Duodenal mucosa (tissue), 2 donors: ENCODE data around the gene ABHD12.
"Not testable (repeated sequence)": the region's sequence is repeated elsewhere in the genome, so short reads cannot be mapped to it uniquely, and the experiment has no call there.

Source experiments
- H3K27ac ChIP-seq: one replicate; pipeline ENCODE4 v1.7.0; 2013; ENCODE audit warnings: low read depth, low read length
- H3K27me3 ChIP-seq, 2 donors: one replicate each; pipeline ENCODE4 v1.7.0; 2013; ENCODE audit warnings: low read length in 2 of 2, control low read depth in 1 of 2; ENCODE audit not compliant: insufficient read depth in 2 of 2, control insufficient read depth in 1 of 2
- H3K36me3 ChIP-seq, 2 donors: one replicate each; pipeline ENCODE4 v1.7.0; 2013; ENCODE audit warnings: low read length in 2 of 2, control low read depth in 1 of 2; ENCODE audit not compliant: insufficient read depth in 2 of 2, control insufficient read depth in 1 of 2
- H3K4me1 ChIP-seq, 2 donors: one replicate each; pipeline ENCODE4 v1.7.0; 2013; ENCODE audit warnings: low read length in 2 of 2, control low read depth in 1 of 2; ENCODE audit not compliant: insufficient read depth in 2 of 2, control insufficient read depth in 1 of 2
- H3K4me3 ChIP-seq, 2 donors: one replicate each; pipeline ENCODE4 v1.7.0; 2013; ENCODE audit warnings: low read length in 2 of 2, low read depth in 1 of 2
- H3K9ac ChIP-seq, 2 donors: one replicate each; pipeline ENCODE4 v1.7.0; 2013; ENCODE audit warnings: low read length in 2 of 2, low read depth in 1 of 2
- H3K9me3 ChIP-seq, 2 donors: one replicate each; pipeline ENCODE4 v1.7.0; 2013; ENCODE audit warnings: low read length in 2 of 2, control low read depth in 1 of 2; ENCODE audit not compliant: control insufficient read depth in 1 of 2

The ABHD12 gene

DNA sequence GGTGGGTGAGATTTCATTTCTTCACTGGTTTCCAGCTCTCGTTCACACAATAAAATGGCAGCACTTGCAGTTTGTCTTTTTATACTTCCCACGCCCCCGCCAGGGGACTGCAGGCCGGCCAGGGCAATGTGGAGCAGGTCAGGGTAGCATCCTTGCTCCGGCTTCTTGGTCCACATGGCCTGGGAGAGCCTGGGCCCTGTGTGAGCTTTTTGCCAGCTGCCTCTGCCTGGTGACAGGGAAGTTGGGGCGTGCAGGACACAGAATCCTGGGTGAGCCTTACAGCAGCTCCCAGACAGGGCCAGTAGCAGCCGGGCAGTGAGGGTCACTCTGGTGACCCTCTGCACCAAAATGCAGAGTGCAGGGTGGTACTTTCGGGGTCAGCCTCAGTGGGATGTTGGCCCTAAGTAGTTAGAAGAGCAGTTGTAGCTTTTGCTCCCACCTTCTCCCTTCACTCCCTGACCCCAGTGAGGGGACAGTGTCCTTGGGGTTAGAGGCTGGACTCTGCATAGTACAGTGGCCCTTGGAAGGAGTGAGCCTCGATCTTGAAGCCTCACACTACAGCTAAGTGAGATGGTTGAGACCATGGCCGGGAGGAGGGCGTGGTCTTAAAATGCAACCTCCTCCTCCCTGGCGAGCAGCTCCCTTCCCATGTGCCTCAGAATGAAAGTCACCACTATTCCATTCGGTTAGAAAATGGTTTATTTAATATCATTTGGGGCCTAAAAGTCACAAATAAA is 119.0 kb downstream of the ABHD12 start:
- H3K27ac ChIP-seq: no peak overlapping the region

DNA sequence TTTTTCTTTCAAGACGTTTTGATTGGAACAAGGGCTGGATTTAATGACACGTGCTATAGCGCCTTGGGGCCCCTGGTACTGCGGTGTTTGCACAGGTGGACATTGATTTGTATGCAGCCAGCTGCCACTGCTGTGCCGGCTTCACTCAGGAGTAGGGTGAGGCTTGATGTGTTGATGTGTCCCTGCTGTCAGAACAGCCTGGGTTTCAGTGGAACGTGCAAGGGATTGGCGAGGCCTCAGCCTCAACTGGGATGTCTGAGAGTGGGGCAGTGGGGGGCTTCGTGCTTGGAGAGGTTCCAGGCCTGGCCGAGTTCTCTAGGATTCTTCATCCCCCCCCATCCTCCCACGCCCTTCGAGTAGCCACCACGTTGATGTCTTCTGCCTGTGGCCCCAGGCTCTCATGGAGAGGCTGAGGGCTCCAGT is 119.8 kb downstream of the ABHD12 start:
- H3K9ac ChIP-seq: no peak overlapping the region
- H3K4me3 ChIP-seq: no peak overlapping the region
- H3K4me1 ChIP-seq: no peaks in the 10 kb centered on the region
- H3K27ac ChIP-seq: no peak overlapping the region
- no peaks in the 10 kb centered on the region for H3K27me3 ChIP-seq
- H3K36me3 ChIP-seq: peaks cover 20 to 56% of the 10 kb centered on the region in 2 donors
- no peaks in the 10 kb centered on the region for H3K9me3 ChIP-seq

More for the DNA sequence above, 119.0 kb downstream of the ABHD12 start:
- H3K9me3 ChIP-seq: no peaks in the 10 kb centered on the region
- H3K27me3 ChIP-seq: no peaks in the 10 kb centered on the region
- H3K4me1 ChIP-seq: no peaks in the 10 kb centered on the region
- H3K9ac ChIP-seq: no peak overlapping the region
- H3K36me3 ChIP-seq: peaks cover 20 to 62% of the 10 kb centered on the region in 2 donors
- no peak overlapping the region for H3K4me3 ChIP-seq

- Histone ChIP-seq H3K27me3 (no peaks in the 10 kb centered on the region), H3K4me3 (no peak overlapping the region), H3K27ac (no peak overlapping the region), H3K9me3 (no peaks in the 10 kb centered on the region), H3K4me1 (no peaks in the 10 kb centered on the region), H3K36me3 (peaks cover 20 to 46% of the 10 kb centered on the region in 2 donors), H3K9ac (no peak overlapping the region)
Measured at GRCh38 chr20:25269833-25270170, 120.8 kb downstream of the ABHD12 start.

- H3K9me3 ChIP-seq: no peaks in the 10 kb centered on the region
- no peaks in the 10 kb centered on the region for H3K27me3 ChIP-seq
- H3K9ac ChIP-seq: no peak overlapping the region
- no peaks in the 10 kb centered on the region for H3K4me1 ChIP-seq
- peaks cover 17 to 40% of the 10 kb centered on the region in 2 donors for H3K36me3 ChIP-seq
- H3K27ac ChIP-seq: no peak overlapping the region
- no peak overlapping the region for H3K4me3 ChIP-seq
Measured at GRCh38 chr20:25269057-25269832, 121.4 kb downstream of the ABHD12 start.

DNA sequence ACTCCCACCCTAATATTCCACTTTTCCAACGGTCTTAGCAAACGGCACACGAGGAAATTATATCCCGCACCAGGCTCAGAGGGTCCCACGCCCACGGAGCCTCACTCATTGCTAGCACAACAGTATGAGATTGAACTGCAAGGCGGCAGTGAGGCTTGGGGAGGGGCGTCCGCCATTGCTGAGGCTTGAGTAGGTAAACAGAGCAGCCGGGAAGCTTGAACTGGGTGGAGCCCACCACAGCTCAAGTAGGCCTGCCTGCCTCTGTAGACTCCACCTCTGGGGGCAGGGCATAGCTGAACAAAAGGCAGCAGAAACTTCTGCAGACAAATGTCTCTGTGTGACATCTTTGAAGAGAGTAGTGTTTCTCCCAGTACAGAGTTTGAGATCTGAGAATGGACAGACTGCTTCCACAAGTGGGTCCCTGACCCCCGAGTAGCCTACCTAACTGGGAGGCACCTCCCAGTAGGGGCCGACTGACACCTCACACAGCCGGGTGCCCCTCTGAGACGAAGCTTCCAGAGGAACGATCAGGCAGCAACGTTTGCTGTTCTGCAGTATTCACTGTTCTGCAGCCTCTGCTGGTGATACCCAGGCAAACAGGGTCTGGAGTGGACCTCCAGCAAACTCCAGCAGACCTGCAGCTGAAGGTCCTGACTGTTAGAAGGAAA is 129.7 kb downstream of the ABHD12 start:
- peaks cover 14 to 30% of the 10 kb centered on the region in 2 donors for H3K4me1 ChIP-seq
- not testable (repeated sequence) for H3K9me3 ChIP-seq, H3K4me3 ChIP-seq, H3K27me3 ChIP-seq, H3K9ac ChIP-seq, H3K36me3 ChIP-seq, H3K27ac ChIP-seq

- Histone ChIP-seq H3K36me3 (peaks cover 0 to 11% of the 10 kb centered on the region in 2 donors), H3K9ac (no peak overlapping the region), H3K4me3 (no peak overlapping the region), H3K27ac (no peak overlapping the region), H3K4me1 (peaks cover 14 to 36% of the 10 kb centered on the region in 2 donors), H3K27me3 (no peaks in the 10 kb centered on the region), H3K9me3 (no peaks in the 10 kb centered on the region)
Measured at GRCh38 chr20:25259788-25260254, 130.8 kb downstream of the ABHD12 start.

DNA sequence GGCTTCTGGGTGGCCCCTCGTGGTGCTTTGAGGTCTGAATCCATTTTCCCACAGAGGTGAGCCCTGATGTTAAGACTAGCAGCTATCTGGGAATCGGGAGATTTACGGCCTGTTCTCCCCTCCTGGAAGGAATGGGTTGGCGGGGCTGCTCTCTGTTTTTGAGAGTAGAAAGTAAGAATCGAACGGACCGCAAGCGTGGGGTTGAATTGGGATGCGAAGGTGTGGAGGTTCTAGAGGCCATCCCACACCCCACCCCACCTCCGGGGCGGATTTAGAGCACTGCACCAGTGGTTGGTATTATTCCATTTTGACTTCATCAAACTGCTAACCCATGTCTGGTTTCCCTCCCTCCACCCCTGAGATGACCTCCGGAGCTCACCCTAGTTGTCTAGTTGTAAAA is 131.3 kb downstream of the ABHD12 start:
- Histone ChIP-seq H3K27ac (no peak overlapping the region), H3K27me3 (no peaks in the 10 kb centered on the region), H3K9ac (no peak overlapping the region), H3K9me3 (no peaks in the 10 kb centered on the region), H3K36me3 (peaks cover 0 to 11% of the 10 kb centered on the region in 2 donors), H3K4me1 (peaks cover 14 to 40% of the 10 kb centered on the region in 2 donors), H3K4me3 (no peak overlapping the region)

DNA sequence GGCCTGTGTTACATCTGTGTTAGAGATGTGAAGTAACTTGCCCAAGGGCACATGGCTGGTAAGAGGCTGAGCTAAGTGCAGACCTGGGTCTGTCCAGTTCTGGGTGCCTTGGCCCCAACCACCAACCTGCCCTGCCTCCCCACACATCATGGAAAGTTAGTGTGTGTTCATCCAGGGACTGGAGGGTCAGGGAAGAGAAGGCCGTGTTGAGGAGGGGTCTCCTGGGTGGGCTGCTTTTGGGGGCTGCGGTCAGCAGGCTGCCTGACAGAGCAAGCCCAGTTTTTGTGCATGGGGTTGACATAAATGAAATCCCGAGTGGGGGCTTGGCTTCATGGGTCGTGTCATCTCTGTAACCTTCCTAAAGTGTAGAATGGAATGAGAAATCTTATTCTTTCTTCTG is 131.8 kb downstream of the ABHD12 start:
- Histone ChIP-seq H3K4me3 (no peak overlapping the region), H3K27me3 (no peaks in the 10 kb centered on the region), H3K9me3 (no peaks in the 10 kb centered on the region), H3K27ac (no peak overlapping the region), H3K4me1 (peaks cover 16 to 42% of the 10 kb centered on the region in 2 donors), H3K9ac (no peak overlapping the region), H3K36me3 (peaks cover 0 to 11% of the 10 kb centered on the region in 2 donors)

DNA sequence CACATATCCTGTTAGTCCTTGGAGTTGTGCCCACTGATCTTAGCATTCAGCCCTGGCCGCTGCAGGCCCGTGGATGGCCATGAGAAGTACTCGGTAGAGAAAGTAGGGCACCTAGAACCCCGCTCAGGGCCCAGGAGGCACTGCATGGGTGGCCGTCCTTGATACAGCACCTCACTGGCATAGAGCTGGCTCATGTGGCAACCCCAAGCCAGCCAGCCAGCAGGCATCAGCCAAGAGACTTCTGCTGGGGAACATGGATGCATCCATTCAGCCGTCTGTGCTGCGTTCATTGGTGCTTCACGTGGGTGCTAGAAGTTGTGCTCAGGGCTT is 132.2 kb downstream of the ABHD12 start:
- H3K9me3 ChIP-seq: no peaks in the 10 kb centered on the region
- no peak overlapping the region for H3K4me3 ChIP-seq
- peaks cover 18 to 42% of the 10 kb centered on the region in 2 donors for H3K4me1 ChIP-seq
- H3K27ac ChIP-seq: no peak overlapping the region
- H3K27me3 ChIP-seq: no peaks in the 10 kb centered on the region
- H3K9ac ChIP-seq: no peak overlapping the region
- H3K36me3 ChIP-seq: peaks cover 0 to 11% of the 10 kb centered on the region in 2 donors
